Osteoblast (primary cell): Measurements from ENCODE around the gene KLHL24. TPM values are rescaled to one million over a fixed set of nuclear protein-coding genes. Genes with fewer than 3 reads are reported as not detected.
"Not testable (repeated sequence)": the region's sequence is repeated elsewhere in the genome, so short reads cannot be mapped to it uniquely, and the experiment has no call there.

Source experiments
- DNase-seq: peaks from one replicate; pipeline ENCODE4 v3.0.0; 2011; ENCODE audit warnings: low spot score, mixed read lengths; ENCODE audit not compliant: insufficient read length; ENCODE audit errors: missing footprints
- H2AFZ ChIP-seq: 2 replicates; pipeline ENCODE4 v1.6.0; 2011; ENCODE audit warnings: mild to moderate bottlenecking, low read length
- H3K27ac ChIP-seq: 2 replicates; pipeline ENCODE4 v1.5.1; 2011; ENCODE audit warnings: mild to moderate bottlenecking, low read depth, low read length, moderate library complexity
- H3K27me3 ChIP-seq: 2 replicates; pipeline ENCODE4 v1.6.0; 2012; ENCODE audit warnings: mild to moderate bottlenecking, control low read depth, inconsistent platforms, low read length, moderate library complexity; ENCODE audit not compliant: insufficient read depth
- H3K36me3 ChIP-seq: 2 replicates; pipeline ENCODE4 v1.5.1; 2011; ENCODE audit warnings: mild to moderate bottlenecking, low read length, control low read depth, moderate library complexity; ENCODE audit not compliant: insufficient read depth
- H3K4me1 ChIP-seq: 2 replicates; pipeline ENCODE4 v1.5.1; 2011; ENCODE audit warnings: mild to moderate bottlenecking, low read length, control low read depth, moderate library complexity; ENCODE audit not compliant: insufficient read depth
- H3K4me2 ChIP-seq: 2 replicates; pipeline ENCODE4 v1.6.0; 2011; ENCODE audit warnings: mild to moderate bottlenecking, low read length; ENCODE audit not compliant: insufficient read depth
- H3K4me3 ChIP-seq: fragments of 200-600 bp; sonication (generic); 3 replicates; pipeline ENCODE4 v1.5.1; 2012; ENCODE audit warnings: mild to moderate bottlenecking, low read length, inconsistent platforms; ENCODE audit not compliant: insufficient read depth
- H3K79me2 ChIP-seq: 2 replicates; pipeline ENCODE4 v1.6.0; 2012; ENCODE audit warnings: mild to moderate bottlenecking, low read length, control low read depth, inconsistent platforms; ENCODE audit not compliant: insufficient read depth
- H3K9me3 ChIP-seq: 2 replicates; pipeline ENCODE4 v1.5.1; 2011; ENCODE audit warnings: low read depth, low read length, control low read depth
- H4K20me1 ChIP-seq: 2 replicates; pipeline ENCODE4 v1.6.0; 2012; ENCODE audit warnings: mild to moderate bottlenecking, low read length, control low read depth; ENCODE audit not compliant: insufficient read depth
- total RNA-seq: library from RNA; depleted of rRNA; stranded (reverse); fragments of >200 nt; gene quantifications from 2 replicates; pipeline ENCODE4 v1.2.3, GENCODE V29; 2012
- TF ChIP-seq, protein P1 (sequence below): IDR thresholded peaks from 2 replicates; pipeline ENCODE4 v1.5.1; 2011; ENCODE audit warnings: mild to moderate bottlenecking, low read depth, low read length, moderate library complexity; ENCODE audit errors: extremely low read depth

Gene KLHL24
- total RNA-seq, 1 donor = 174 TPM

DNA sequence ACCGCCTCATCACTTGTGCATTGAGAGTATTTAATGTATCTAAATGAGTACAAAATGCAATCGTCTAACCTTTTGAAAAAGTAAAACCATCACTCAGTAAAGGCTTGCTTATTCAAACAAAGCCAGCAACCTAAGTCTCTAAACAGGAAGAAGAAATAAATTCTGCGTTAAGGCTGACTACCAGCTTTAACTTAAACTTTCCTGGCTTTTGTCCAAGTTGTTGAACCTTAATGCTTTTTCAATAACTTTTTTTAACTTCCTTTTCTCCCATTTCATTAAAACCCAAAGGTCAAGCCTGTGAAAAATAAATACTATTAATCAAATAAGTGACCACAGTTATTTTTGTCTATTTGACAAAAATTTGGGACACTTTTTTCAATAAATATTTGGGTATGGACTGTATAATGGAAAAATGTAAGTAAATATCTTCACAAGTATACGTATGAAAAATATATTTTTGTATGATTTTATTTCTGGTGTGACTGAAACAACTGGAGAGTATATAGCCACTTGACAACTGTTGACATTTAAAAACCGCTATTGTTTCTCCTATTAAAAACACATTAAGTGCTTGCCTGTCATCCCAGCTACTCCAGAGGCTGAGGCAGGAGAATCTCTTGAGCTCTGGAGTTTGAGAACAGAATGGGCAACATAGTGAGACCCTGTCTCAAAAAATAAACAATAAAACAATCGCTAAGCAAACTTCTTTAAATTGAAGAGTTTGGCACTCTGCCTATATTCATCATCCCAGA, 2.9 kb downstream of the KLHL24 start:
- Histone ChIP-seq H3K27ac (no peak overlapping the region), H2AFZ (no peak overlapping the region), H3K27me3 (no peaks in the 10 kb centered on the region), H3K4me1 (peaks cover 3% of the 10 kb centered on the region), H4K20me1 (peaks cover 2% of the 10 kb centered on the region), H3K4me3 (no peak overlapping the region), H3K9me3 (no peaks in the 10 kb centered on the region), H3K36me3 (no peaks in the 10 kb centered on the region), H3K4me2 (no peak overlapping the region), H3K79me2 (peaks cover 32% of the 10 kb centered on the region)
- TF ChIP-seq, protein P1, sequence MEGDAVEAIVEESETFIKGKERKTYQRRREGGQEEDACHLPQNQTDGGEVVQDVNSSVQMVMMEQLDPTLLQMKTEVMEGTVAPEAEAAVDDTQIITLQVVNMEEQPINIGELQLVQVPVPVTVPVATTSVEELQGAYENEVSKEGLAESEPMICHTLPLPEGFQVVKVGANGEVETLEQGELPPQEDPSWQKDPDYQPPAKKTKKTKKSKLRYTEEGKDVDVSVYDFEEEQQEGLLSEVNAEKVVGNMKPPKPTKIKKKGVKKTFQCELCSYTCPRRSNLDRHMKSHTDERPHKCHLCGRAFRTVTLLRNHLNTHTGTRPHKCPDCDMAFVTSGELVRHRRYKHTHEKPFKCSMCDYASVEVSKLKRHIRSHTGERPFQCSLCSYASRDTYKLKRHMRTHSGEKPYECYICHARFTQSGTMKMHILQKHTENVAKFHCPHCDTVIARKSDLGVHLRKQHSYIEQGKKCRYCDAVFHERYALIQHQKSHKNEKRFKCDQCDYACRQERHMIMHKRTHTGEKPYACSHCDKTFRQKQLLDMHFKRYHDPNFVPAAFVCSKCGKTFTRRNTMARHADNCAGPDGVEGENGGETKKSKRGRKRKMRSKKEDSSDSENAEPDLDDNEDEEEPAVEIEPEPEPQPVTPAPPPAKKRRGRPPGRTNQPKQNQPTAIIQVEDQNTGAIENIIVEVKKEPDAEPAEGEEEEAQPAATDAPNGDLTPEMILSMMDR = no peak
- DNase-seq = no peak

DNA sequence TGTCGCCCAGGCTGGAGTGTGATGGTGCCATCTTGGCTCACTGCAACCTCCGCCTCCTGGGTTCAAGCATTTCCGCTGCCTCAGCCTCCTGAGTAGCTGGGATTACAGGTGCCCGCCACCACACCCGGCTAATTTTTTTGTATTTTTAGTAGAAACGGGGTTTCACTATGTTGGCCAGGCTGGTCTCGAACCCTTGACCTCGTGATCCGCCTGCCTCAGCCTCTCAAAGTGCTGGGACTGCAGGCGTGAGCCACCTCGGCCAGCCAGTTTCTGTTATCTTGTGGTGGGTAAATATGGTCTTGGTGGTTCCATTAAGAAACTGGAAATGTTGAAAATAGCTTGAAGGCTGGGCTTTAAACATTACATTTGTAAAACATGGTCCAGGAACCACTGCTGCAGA, 5.2 kb downstream of the KLHL24 start:
- not testable (repeated sequence) for H4K20me1 ChIP-seq, H3K4me1 ChIP-seq, H3K4me2 ChIP-seq, H2AFZ ChIP-seq, DNase-seq, H3K27me3 ChIP-seq, H3K4me3 ChIP-seq, H3K36me3 ChIP-seq, H3K9me3 ChIP-seq, H3K27ac ChIP-seq
- H3K79me2 ChIP-seq = peaks cover 32% of the 10 kb centered on the region

DNA sequence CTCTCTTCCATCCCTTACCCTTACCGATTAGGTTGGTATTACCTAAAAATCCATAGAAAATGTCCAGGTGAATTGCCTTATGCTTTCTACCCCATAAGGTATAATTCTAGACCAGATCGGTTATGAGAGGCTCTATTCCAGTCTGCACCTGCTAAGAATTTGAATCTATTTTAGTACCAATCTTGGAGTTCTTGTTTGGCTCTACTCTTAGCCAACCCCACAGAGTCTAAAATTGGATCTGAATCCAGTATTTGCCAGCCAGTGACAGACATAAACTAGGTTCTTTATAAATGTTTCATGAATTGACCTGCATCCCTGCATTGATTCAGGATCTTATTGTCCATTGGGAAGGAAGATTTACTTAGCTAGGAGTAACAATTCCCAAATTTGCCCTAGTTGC, 6.5 kb downstream of the KLHL24 start:
- H3K27ac ChIP-seq = no peak overlapping the region
- no peak overlapping the region for H3K4me3 ChIP-seq
- peaks cover 3% of the 10 kb centered on the region for H3K4me1 ChIP-seq
- TF ChIP-seq, protein P1 = no peak
- peaks cover 2% of the 10 kb centered on the region for H4K20me1 ChIP-seq
- no peak for DNase-seq
- no peaks in the 10 kb centered on the region for H3K27me3 ChIP-seq
- peaks cover 30% of the 10 kb centered on the region for H3K79me2 ChIP-seq
- no peaks in the 10 kb centered on the region for H3K36me3 ChIP-seq
- H3K4me2 ChIP-seq = no peak overlapping the region
- H2AFZ ChIP-seq = no peak overlapping the region
- no peaks in the 10 kb centered on the region for H3K9me3 ChIP-seq

DNA sequence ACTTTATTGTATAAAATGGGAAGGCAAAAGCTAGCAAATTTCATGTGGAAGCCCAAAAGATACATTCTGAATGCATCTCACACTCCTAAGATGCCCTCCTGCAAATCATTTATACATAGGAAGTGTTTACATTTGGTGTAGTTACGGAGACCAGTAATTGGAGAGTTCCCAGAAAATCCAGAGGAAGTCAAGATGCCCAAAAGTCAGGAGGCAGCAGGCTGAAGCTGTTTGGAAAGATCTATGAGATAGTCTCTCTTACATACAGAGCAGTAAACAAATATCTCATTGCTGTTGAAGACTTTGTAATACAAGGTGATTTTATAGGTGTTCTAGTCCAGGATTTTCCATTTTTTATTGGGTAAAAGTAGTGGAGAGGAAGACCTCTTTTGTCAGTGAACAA, 8.8 kb downstream of the KLHL24 start:
- Histone ChIP-seq H3K4me2 (no peak overlapping the region), H2AFZ (no peak overlapping the region), H3K79me2 (peaks cover 12% of the 10 kb centered on the region), H3K4me1 (no peaks in the 10 kb centered on the region), H3K9me3 (no peaks in the 10 kb centered on the region), H3K36me3 (no peaks in the 10 kb centered on the region), H3K27ac (no peak overlapping the region), H3K4me3 (no peak overlapping the region), H3K27me3 (no peaks in the 10 kb centered on the region), H4K20me1 (peaks cover 8% of the 10 kb centered on the region)
- no peak for DNase-seq
- TF ChIP-seq, protein P1 = no peak
